Lower leg skin (tissue), 4 donors: ENCODE data around the gene SPAST. TPM values are rescaled to one million over a fixed set of nuclear protein-coding genes. Genes with fewer than 3 reads are reported as not detected.
"Not testable (repeated sequence)": the region's sequence is repeated elsewhere in the genome, so short reads cannot be mapped to it uniquely, and the experiment has no call there.

Experiments used
- DNase-seq, 2 donors: peaks; one replicate each; pipeline ENCODE4 v3.0.0-alpha.2; 2019; ENCODE audit warnings: low spot score in 2 of 2
- H3K4me3 ChIP-seq: fragments of 200-600 bp; sonication (generic); 2 replicates; pipeline ENCODE4 v1.5.1; 2017; ENCODE audit warnings: mild to moderate bottlenecking, low read depth; ENCODE audit not compliant: poor library complexity, severe bottlenecking
- CTCF ChIP-seq, 3 donors: fragments of 450-650 bp; IDR thresholded peaks; one replicate each; pipeline ENCODE4 v1.5.1; 2016; ENCODE audit warnings: antibody characterized with exemption in 3 of 3, mild to moderate bottlenecking in 3 of 3, moderate library complexity in 2 of 3
- POLR2A ChIP-seq, 2 donors: fragments of 450-650 bp; IDR thresholded peaks; one replicate each; pipeline ENCODE4 v1.6.1; 2016 to 2017; ENCODE audit warnings: antibody characterized with exemption in 2 of 2, mild to moderate bottlenecking in 1 of 2, moderate library complexity in 1 of 2
- WGBS, 2 donors: methylation state at CpG; one replicate each; pipeline ENCODE4 v1.1.5; 2018; 5-methylcytosine and 5-hydroxymethylcytosine counted together
- intact Hi-C: fragments of 100-400 bp; cut with DNase I; formaldehyde crosslinking; loops from one replicate; pipeline ENCODE4 v1.15.0; 2023; ENCODE audit warnings: low total_unique reads
- total RNA-seq, 4 donors: library from RNA; depleted of rRNA; stranded (reverse); fragments of >200 nt; gene quantifications; one replicate each; pipeline ENCODE4 v1.1.0, GENCODE V29; 2016

Gene SPAST
- total RNA-seq, 4 donors from 2014 or later = 19.0 to 26.6 (median 23.1) TPM

DNA sequence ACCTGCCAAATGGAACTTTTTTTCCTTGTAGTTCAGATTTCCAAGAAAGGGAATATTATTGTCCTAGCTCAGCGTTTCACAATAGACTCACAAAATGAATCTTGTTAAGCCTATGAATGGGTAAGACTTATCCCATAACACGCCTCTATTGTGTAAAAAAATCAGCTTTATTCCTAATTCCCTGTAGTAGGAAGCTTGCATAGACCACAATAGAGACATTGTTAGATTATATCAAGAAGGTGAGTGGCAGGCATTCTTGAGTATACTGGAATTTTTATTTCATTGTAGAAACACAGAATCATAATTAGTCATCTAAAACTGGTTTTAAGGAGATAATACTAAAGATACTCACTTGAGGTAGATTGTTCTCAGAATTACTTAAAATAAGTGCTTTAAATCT, 55.8 kb downstream of the SPAST start:
- no peak overlapping the region for H3K4me3 ChIP-seq
- TF ChIP-seq POLR2A (IDR thresholded peaks at IDR 0.05) = no peak
- TF ChIP-seq CTCF (IDR thresholded peaks at IDR 0.05) = no peak
- DNase-seq = no peak
- intact Hi-C loops = no loop called here
- WGBS, 2 donors = 85% methylated on average over 2 of the region's 2 CpGs

DNA sequence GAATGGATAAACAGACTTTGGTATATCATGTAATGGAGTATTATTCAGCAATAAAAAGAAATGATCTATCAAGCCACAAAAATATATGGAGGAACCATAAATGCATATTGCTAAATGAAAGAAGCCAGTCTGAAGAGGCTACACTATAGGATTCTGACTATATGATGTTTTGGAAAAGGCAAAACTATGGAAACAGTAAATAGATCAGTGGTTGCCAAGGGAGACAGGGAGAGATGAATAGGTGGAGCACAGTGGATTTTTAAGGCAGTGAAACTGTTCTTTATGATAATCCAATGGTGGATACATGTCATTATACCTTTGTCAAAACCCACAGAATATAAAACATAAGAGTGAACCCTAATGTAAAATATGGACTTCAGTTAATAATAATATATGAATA, 61.3 kb downstream of the SPAST start:
- intact Hi-C loops = no loop called here

GRCh38 chr2:32128636-32129035, 65.3 kb downstream of the SPAST start:
- intact Hi-C loops = no loop called here
- WGBS, 2 donors = 91 to 93% methylated on average over 1 of the region's 1 CpG
- no peak for DNase-seq
- no peak overlapping the region for H3K4me3 ChIP-seq
- TF ChIP-seq POLR2A (IDR thresholded peaks at IDR 0.05) = no peak
- no peak for TF ChIP-seq CTCF (IDR thresholded peaks at IDR 0.05)

More for the DNA sequence above, 61.3 kb downstream of the SPAST start:
- no peak overlapping the region for H3K4me3 ChIP-seq
- no peak for DNase-seq
- TF ChIP-seq POLR2A (IDR thresholded peaks at IDR 0.05) (no peak), CTCF (IDR thresholded peaks at IDR 0.05) (no peak)

GRCh38 chr2:32129086-32129485, 65.7 kb downstream of the SPAST start:
- H3K4me3 ChIP-seq = no peak overlapping the region
- DNase-seq = no peak
- intact Hi-C loops = no loop called here
- no peak for TF ChIP-seq POLR2A (IDR thresholded peaks at IDR 0.05)
- TF ChIP-seq CTCF (IDR thresholded peaks at IDR 0.05) = no peak
- WGBS, 2 donors = 95 to 97% methylated on average over 2 of the region's 2 CpGs

- TF ChIP-seq POLR2A (IDR thresholded peaks at IDR 0.05) = no peak
- no peak for TF ChIP-seq CTCF (IDR thresholded peaks at IDR 0.05)
- 92% methylated on average over 8 of the region's 8 CpGs for WGBS, 2 donors
- H3K4me3 ChIP-seq = no peak overlapping the region
- intact Hi-C loops = no loop called here
- DNase-seq = no peak
Observed at GRCh38 chr2:32135409-32135808, 72.1 kb downstream of the SPAST start.

DNA sequence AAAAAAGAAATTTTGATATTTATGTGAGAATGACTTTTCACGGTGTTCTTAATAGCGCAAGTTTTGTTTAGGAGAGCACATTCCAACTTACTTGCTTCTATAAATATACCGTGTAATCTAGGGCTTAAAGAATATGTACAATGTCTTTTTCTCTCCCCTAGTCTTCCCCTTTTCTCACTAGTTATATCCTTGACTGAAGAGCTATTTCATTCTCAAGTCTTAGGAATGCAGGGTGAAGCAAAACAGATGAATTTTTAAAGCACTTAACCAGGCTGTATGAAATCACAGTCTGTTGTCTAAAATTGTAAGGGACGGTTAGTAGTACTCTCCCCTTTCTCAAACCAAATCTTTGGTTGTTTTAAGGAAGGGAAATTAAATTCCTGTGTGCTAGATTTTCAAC, 72.7 kb downstream of the SPAST start:
- no peak for TF ChIP-seq POLR2A (IDR thresholded peaks at IDR 0.05)
- 92 to 94% methylated on average over 4 of the region's 4 CpGs for WGBS, 2 donors
- DNase-seq = no peak
- intact Hi-C loops = no loop called here
- H3K4me3 ChIP-seq = no peak overlapping the region

DNA sequence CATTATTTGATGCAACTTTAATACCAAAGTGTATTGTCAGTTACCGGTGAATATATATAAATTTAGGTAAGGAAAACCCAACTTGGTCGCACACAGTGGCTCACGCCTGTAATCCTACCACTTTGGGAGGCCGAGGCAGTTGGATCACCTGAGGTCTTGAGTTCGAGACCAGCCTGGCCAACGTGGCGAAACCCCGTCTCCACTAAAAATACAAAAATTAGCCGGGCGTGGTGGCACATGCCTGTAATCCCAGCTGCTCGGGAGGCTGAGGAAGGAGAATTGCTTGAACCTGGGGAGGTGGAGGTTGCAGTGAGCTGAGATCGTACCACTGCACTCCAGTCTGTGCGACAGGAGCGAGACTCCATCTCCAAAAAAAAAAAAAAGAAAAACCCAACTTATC, 88.2 kb downstream of the SPAST start:
- DNase-seq, H3K4me3 ChIP-seq: not testable (repeated sequence)
- 97 to 98% methylated on average over 14 of the region's 14 CpGs for WGBS, 2 donors

More for the DNA sequence above, 88.2 kb downstream of the SPAST start:
- intact Hi-C loops = not testable (repeated sequence)
